ENCODE data around the gene TENT5C. TPM values are rescaled to one million over a fixed set of nuclear protein-coding genes. Genes with fewer than 3 reads are reported as not detected.

The TENT5C gene
- total and polyA plus RNA-seq, 7 donors = 1.5 to 31.4 (median 9.7) TPM

DNA sequence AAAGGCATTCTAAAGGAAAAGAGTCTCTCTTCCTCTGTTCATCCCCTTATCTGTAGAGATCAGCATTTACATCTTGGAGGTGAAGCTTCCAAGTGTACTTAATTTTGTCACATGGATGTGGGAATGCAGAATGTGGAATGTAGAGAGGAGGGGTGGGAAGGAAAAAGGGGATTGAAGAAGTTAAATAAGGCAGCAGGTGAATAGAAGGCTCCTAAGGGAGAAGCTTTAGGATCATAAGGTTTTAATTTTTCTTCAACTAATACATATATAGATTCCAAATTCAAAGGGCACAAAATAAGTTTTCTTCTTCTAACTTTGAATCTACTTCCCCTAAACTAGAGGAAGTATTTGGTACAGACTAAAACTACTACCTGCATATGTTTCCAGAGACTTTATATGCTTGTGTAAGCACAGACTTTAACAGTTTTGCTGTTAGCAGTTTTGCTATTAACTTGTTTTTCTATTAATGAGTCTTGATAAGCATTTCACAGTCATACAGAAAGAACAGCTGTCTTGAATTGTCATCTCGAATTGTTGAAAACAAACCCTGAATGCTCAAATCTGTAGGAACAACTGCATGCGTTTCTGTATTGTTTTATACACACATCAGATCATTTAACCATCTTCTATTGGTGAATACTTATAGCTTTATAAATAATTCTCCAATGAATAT lies 12.7 kb downstream of the TENT5C start:
- intact Hi-C loops (cut with DNase I) = no loop called here
- no peak overlapping the region for H3K4me3 ChIP-seq
- TF ChIP-seq, protein P1, sequence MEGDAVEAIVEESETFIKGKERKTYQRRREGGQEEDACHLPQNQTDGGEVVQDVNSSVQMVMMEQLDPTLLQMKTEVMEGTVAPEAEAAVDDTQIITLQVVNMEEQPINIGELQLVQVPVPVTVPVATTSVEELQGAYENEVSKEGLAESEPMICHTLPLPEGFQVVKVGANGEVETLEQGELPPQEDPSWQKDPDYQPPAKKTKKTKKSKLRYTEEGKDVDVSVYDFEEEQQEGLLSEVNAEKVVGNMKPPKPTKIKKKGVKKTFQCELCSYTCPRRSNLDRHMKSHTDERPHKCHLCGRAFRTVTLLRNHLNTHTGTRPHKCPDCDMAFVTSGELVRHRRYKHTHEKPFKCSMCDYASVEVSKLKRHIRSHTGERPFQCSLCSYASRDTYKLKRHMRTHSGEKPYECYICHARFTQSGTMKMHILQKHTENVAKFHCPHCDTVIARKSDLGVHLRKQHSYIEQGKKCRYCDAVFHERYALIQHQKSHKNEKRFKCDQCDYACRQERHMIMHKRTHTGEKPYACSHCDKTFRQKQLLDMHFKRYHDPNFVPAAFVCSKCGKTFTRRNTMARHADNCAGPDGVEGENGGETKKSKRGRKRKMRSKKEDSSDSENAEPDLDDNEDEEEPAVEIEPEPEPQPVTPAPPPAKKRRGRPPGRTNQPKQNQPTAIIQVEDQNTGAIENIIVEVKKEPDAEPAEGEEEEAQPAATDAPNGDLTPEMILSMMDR (IDR thresholded peaks at IDR 0.05) = no peak
- WGBS, 3 donors = 43 to 69% (median 52%) methylated on average over 2 of the region's 2 CpGs
- peaks cover 31% of the 10 kb centered on the region for H3K4me1 ChIP-seq
- H3K27ac ChIP-seq = peak overlapping the region; percentile 33
- no peak for DNase-seq
- H3K9me3 ChIP-seq = no peaks in the 10 kb centered on the region
- H3K36me3 ChIP-seq (ENCODE audit: insufficient read depth in 1 of 2, low read depth in 1 of 2) = peaks cover 0 to 2% of the 10 kb centered on the region in 2 donors
- H3K27me3 ChIP-seq (ENCODE audit: insufficient read depth in 3 of 3, low read length in 2 of 3) = no peaks in the 10 kb centered on the region
- no peak for ATAC-seq

DNA sequence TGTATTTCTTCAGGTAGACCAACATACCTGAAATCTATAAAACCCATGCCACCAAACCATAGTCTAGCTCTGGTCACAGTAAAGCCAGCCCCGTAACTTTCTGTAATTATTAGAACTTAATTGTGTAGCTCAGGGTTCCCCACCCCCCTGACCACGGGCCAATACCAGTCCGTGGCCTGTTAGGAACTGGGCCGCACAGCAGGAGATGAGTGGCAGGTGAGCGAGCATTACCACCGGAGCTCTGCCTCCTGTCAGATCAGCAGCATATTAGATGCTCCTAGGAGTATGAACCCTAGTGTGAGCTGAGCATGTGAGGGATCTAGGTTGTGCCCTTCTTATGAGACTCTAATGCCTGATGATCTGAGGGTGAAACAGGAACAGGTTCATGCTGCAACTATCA lies 14.6 kb downstream of the TENT5C start:
- H3K36me3 ChIP-seq (ENCODE audit: insufficient read depth in 1 of 2, low read depth in 1 of 2) = peaks cover 0 to 7% of the 10 kb centered on the region in 2 donors
- peak overlapping the region; percentile 38 for H3K27ac ChIP-seq

DNA sequence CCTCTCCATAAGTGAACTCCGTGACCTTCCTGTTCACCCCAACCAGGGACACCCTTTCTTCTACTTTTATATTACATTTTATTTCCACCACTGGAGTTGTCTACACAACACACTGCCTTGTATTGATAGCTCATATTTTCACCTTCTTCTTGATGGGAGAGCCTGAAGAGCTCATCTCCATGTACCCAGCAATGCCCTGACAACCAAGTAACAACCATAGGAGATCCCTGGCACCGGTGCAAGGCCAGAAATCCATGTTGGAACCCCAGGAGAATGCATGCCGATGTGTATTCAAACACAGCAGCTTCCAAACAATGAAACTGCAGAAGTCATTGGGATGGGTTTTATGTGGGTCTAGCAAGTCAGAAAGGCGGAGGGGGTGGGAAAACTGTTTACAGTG lies 15.5 kb downstream of the TENT5C start:
- H3K27ac ChIP-seq = peak overlapping the region; percentile 37
- TF ChIP-seq, protein P1 (IDR thresholded peaks at IDR 0.05) = no peak
- intact Hi-C loops (cut with DNase I) = loop anchor here in 1 of 2 donors (10.0 kb wide), 1 partner anchor 133 kb away; no protein-coding TSS in a partner anchor
- no peaks in the 10 kb centered on the region for H3K27me3 ChIP-seq (ENCODE audit: insufficient read depth in 3 of 3, low read length in 2 of 3)
- DNase-seq (no peak), ATAC-seq (no peak)
- no peaks in the 10 kb centered on the region for H3K9me3 ChIP-seq
- H3K4me3 ChIP-seq = no peak overlapping the region
- WGBS, 3 donors = 57 to 76% (median 58%) methylated on average over 4 of the region's 4 CpGs
- peaks cover 10% of the 10 kb centered on the region for H3K4me1 ChIP-seq
- H3K36me3 ChIP-seq (ENCODE audit: insufficient read depth in 1 of 2, low read depth in 1 of 2) = peaks cover 0 to 7% of the 10 kb centered on the region in 2 donors

More for the DNA sequence above, 14.6 kb downstream of the TENT5C start:
- DNase-seq (no peak), ATAC-seq (no peak)
- no peaks in the 10 kb centered on the region for H3K27me3 ChIP-seq (ENCODE audit: insufficient read depth in 3 of 3, low read length in 2 of 3)
- intact Hi-C loops (cut with DNase I) = loop anchor here in 1 of 2 donors (10.0 kb wide), 1 partner anchor 134 kb away; no protein-coding TSS in a partner anchor
- H3K4me1 ChIP-seq = peaks cover 15% of the 10 kb centered on the region
- no peak overlapping the region for H3K4me3 ChIP-seq
- TF ChIP-seq, protein P1 (IDR thresholded peaks at IDR 0.05) = no peak
- H3K9me3 ChIP-seq = no peaks in the 10 kb centered on the region
- WGBS, 3 donors = 90 to 93% (median 92%) methylated on average over 6 of the region's 6 CpGs

DNA sequence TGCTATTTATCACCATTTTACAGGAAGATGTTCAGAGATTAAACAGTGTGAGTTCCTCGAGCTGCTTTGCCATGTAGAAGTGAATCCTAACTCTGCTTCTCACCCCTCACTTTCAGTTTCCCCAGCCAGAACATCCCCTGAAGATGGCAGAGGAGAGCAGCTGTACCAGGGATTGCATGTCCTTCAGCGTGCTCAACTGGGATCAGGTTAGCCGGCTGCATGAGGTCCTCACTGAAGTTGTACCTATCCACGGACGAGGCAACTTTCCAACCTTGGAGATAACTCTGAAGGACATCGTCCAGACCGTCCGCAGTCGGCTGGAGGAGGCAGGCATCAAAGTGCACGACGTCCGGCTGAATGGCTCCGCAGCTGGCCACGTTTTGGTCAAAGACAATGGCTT lies 16.9 kb downstream of the TENT5C start:
- Histone ChIP-seq H3K4me1 (peaks cover 15% of the 10 kb centered on the region), H3K27ac (peak overlapping the region; percentile 52), H3K27me3 (ENCODE audit: insufficient read depth in 3 of 3, low read length in 2 of 3) (no peaks in the 10 kb centered on the region), H3K36me3 (ENCODE audit: insufficient read depth in 1 of 2, low read depth in 1 of 2) (peaks cover 0 to 7% of the 10 kb centered on the region in 2 donors), H3K9me3 (no peaks in the 10 kb centered on the region), H3K4me3 (no peak overlapping the region)
- ATAC-seq = peak; percentile 87 to 92 (median 89)
- 36 to 56% (median 38%) methylated on average over 14 of the region's 14 CpGs for WGBS, 3 donors
- TF ChIP-seq, protein P1 (IDR thresholded peaks at IDR 0.05) = peak; percentile 37
- intact Hi-C loops (cut with DNase I) = loop anchor here in 1 of 2 donors (10.0 kb wide), 1 partner anchor 132 kb away; no protein-coding TSS in a partner anchor
- DNase-seq = no peak
